Fibroblast of mammary gland (primary cell): ENCODE results near the gene SNRPA.

Source experiments
- DNase-seq: peaks from one replicate; pipeline ENCODE4 v3.0.0-alpha.2; 2010; ENCODE audit warnings: low read depth
- H3K4me3 ChIP-seq: 2 replicates; pipeline ENCODE4 v1.5.1; 2011; ENCODE audit warnings: low read depth, mild to moderate bottlenecking, low read length, moderate library complexity; ENCODE audit not compliant: control insufficient read depth
- CTCF ChIP-seq: conservative IDR thresholded peaks from 2 replicates; pipeline ENCODE4 v1.5.1; 2011; ENCODE audit warnings: low read depth, low read length, inconsistent platforms; ENCODE audit not compliant: control insufficient read depth, insufficient read depth

SNRPA gene

GRCh38 chr19:40747536-40747935, 3.5 kb upstream of the SNRPA start:
- no peak for DNase-seq

GRCh38 chr19:40750058-40750873, 737 bp upstream of the SNRPA start, which contains the start of gene ACTMAP:
Gene ACTMAP, minus strand, starts transcription at chr19:40750477. Its CDS starts 674 bp downstream, at chr19:40749803.
- H3K4me3 ChIP-seq = peak within 1 kb of the TSS; percentile 79

More at GRCh38 chr19:40747536-40747935, 3.5 kb upstream of the SNRPA start:
- no peak overlapping the region for H3K4me3 ChIP-seq
- TF ChIP-seq CTCF = no peak

GRCh38 chr19:40752257-40752781, 1.3 kb downstream of the SNRPA start:
- no peak for TF ChIP-seq CTCF
- DNase-seq = no peak
- H3K4me3 ChIP-seq = peak overlapping the region; percentile 79

More at GRCh38 chr19:40750058-40750873, 737 bp upstream of the SNRPA start, which contains the start of gene ACTMAP:
- DNase-seq = peak; percentile 100
- TF ChIP-seq CTCF = no peak

- DNase-seq = peak; percentile 36
- no peak overlapping the region for H3K4me3 ChIP-seq
- TF ChIP-seq CTCF = no peak
Measured at GRCh38 chr19:40754611-40755247, 3.7 kb downstream of the SNRPA start.

GRCh38 chr19:40755248-40755624, 4.2 kb downstream of the SNRPA start:
- TF ChIP-seq CTCF = no peak
- DNase-seq = no peak
- no peak overlapping the region for H3K4me3 ChIP-seq

GRCh38 chr19:40755791-40756190, 4.8 kb downstream of the SNRPA start:
- no peak overlapping the region for H3K4me3 ChIP-seq
- TF ChIP-seq CTCF = no peak
- DNase-seq = no peak
